ENCODE data around the gene APLP1. TPM values are rescaled to one million over a fixed set of nuclear protein-coding genes. Genes with fewer than 3 reads are reported as not detected.

Gene APLP1
- total RNA-seq, 2 donors from 2014 or later, result 17.5 to 33.6 TPM

DNA sequence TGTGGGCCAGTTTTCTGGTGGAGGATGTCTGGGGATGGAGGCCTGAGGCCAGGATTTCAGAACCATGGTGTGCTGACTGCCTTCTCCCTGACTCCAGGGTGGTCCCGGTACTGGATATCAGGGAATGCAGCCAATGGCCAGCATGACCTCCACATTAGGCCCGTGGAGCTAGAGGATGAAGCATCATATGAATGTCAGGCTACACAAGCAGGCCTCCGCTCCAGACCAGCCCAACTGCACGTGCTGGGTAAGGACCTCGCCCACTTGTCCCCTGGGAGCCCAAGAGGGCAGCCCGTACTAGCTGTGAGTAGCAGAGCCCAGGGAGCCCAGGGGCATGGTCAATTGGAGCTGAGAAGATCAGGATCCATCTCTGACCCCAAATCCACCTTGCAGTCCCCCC lies 10.1 kb upstream of the APLP1 start:
- TF ChIP-seq, protein P1, sequence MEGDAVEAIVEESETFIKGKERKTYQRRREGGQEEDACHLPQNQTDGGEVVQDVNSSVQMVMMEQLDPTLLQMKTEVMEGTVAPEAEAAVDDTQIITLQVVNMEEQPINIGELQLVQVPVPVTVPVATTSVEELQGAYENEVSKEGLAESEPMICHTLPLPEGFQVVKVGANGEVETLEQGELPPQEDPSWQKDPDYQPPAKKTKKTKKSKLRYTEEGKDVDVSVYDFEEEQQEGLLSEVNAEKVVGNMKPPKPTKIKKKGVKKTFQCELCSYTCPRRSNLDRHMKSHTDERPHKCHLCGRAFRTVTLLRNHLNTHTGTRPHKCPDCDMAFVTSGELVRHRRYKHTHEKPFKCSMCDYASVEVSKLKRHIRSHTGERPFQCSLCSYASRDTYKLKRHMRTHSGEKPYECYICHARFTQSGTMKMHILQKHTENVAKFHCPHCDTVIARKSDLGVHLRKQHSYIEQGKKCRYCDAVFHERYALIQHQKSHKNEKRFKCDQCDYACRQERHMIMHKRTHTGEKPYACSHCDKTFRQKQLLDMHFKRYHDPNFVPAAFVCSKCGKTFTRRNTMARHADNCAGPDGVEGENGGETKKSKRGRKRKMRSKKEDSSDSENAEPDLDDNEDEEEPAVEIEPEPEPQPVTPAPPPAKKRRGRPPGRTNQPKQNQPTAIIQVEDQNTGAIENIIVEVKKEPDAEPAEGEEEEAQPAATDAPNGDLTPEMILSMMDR (IDR thresholded peaks at IDR 0.05), result no peak
- no peaks in the 10 kb centered on the region for H3K9me3 ChIP-seq
- no peak overlapping the region for H3K4me3 ChIP-seq
- no peak for DNase-seq (ENCODE audit: low spot score)
- H3K4me1 ChIP-seq, result peaks cover 0 to 17% of the 10 kb centered on the region in 2 donors
- H3K27ac ChIP-seq, result no peak overlapping the region
- no peaks in the 10 kb centered on the region for H3K36me3 ChIP-seq
- H3K27me3 ChIP-seq, result peaks cover 5 to 22% of the 10 kb centered on the region in 2 donors

DNA sequence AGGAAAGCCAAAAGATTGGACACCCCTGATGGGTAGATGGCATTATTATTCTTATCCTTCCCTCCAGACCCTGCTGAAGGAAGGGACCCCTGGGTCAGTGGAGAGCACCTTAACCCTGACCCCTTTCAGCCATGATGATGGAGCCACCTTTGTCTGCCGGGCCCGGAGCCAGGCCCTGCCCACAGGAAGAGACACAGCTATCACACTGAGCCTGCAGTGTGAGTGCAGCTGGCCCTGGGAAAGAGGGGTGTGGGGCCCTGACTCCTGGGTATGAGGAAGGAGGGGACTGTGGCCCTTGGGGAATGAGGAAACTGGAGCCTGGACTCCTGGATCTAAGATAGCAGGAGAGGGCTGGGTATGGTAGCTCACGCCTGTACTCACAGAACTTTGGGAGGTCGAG lies 9.0 kb upstream of the APLP1 start:
- Histone ChIP-seq H3K4me3 (no peak overlapping the region), H3K27me3 (peaks cover 5 to 22% of the 10 kb centered on the region in 2 donors), H3K9me3 (no peaks in the 10 kb centered on the region), H3K4me1 (peaks cover 0 to 17% of the 10 kb centered on the region in 2 donors), H3K27ac (no peak overlapping the region), H3K36me3 (no peaks in the 10 kb centered on the region)
- DNase-seq (ENCODE audit: low spot score), result no peak
- TF ChIP-seq, protein P1 (IDR thresholded peaks at IDR 0.05), result no peak

DNA sequence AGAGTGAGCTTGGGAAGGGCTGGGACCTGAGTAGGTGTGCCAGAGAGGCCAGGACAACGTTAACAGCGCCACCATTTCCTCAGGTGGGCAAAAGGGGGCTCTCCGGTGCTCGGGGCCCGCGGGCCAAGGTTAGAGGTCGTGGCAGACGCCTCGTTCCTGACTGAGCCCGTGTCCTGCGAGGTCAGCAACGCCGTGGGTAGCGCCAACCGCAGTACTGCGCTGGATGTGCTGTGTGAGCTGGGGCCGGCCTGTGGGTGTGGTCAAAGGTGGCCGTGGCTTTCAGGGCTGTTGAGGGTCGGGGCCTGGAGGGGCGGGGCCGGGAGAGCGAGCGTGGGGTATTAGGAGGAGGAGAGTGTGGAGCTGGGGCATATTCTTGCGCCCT lies 7.9 kb upstream of the APLP1 start:
- no peak overlapping the region for H3K27ac ChIP-seq
- H3K9me3 ChIP-seq, result no peaks in the 10 kb centered on the region
- TF ChIP-seq, protein P1 (IDR thresholded peaks at IDR 0.05), result no peak
- no peak for DNase-seq (ENCODE audit: low spot score)
- peaks cover 5 to 15% of the 10 kb centered on the region in 2 donors for H3K27me3 ChIP-seq
- no peaks in the 10 kb centered on the region for H3K36me3 ChIP-seq
- H3K4me1 ChIP-seq, result peaks cover 0 to 17% of the 10 kb centered on the region in 2 donors
- H3K4me3 ChIP-seq, result no peak overlapping the region

DNA sequence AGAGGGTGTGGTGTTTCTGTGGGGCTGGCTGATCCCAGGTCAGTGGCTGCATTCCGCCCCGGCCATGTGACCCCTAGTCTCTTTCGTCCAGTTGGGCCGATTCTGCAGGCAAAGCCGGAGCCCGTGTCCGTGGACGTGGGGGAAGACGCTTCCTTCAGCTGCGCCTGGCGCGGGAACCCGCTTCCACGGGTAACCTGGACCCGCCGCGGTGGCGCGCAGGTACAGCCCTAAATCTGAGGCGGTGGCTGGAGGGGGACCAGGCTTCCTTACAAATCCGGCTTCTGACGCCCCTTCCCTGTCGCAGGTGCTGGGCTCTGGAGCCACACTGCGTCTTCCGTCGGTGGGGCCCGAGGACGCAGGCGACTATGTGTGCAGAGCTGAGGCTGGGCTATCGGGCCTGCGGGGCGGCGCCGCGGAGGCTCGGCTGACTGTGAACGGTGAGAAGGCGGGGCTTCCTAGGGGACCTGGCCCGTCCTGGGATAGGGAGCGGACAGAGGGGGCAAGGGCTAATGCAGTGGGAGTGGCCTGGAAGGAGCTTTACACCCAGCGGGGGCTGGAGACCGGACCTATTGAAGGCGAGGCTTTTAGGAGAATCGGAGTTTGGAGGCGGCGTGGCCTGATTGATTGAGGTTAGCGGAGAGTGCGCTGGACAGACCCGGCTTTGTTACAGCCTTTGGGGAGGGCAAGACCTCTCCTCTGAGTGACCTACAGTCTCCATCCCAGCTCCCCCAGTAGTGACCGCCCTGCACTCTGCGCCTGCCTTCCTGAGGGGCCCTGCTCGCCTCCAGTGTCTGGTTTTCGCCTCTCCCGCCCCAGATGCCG lies 7.3 kb upstream of the APLP1 start:
- no peak overlapping the region for H3K4me3 ChIP-seq
- TF ChIP-seq, protein P1 (IDR thresholded peaks at IDR 0.05), result no peak
- no peaks in the 10 kb centered on the region for H3K36me3 ChIP-seq
- H3K27ac ChIP-seq, result no peak overlapping the region
- no peak for DNase-seq (ENCODE audit: low spot score)
- no peaks in the 10 kb centered on the region for H3K9me3 ChIP-seq
- peaks cover 0 to 15% of the 10 kb centered on the region in 2 donors for H3K4me1 ChIP-seq
- H3K27me3 ChIP-seq, result peaks cover 3 to 11% of the 10 kb centered on the region in 2 donors

DNA sequence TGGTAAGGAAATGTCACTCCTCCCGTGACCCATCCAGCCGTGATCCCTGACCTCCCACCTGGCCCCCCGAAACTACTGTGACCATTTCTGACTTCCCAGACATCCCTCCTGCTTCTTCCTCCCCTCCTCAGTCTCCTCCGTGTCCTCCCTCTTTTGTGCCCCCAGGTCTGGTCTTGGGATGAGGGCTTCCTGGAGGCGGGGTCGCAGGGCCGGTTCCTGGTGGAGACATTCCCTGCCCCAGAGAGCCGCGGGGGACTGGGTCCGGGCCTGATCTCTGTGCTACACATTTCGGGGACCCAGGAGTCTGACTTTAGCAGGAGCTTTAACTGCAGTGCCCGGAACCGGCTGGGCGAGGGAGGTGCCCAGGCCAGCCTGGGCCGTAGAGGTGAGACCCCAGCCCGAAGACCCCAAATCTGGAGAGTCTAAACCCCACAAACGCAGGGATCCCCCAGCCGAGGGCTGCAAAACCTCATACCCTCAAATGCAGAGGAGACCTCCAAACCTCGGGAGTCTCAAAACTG lies 6.7 kb upstream of the APLP1 start:
- Histone ChIP-seq H3K4me3 (no peak overlapping the region), H3K36me3 (no peaks in the 10 kb centered on the region), H3K27me3 (peaks cover 0 to 8% of the 10 kb centered on the region in 2 donors), H3K27ac (no peak overlapping the region), H3K4me1 (peaks cover 0 to 8% of the 10 kb centered on the region in 2 donors), H3K9me3 (no peaks in the 10 kb centered on the region)
- TF ChIP-seq, protein P1 (IDR thresholded peaks at IDR 0.05), result no peak
- no peak for DNase-seq (ENCODE audit: low spot score)

Data from right atrium auricular region (tissue), 2 donors.